ENCODE measurements around the gene PTPMT1. TPM values are rescaled to one million over a fixed set of nuclear protein-coding genes. Genes with fewer than 3 reads are reported as not detected.
"Not testable (repeated sequence)": the region's sequence is repeated elsewhere in the genome, so short reads cannot be mapped to it uniquely, and the experiment has no call there.

PTPMT1 gene
- total and polyA plus RNA-seq, 8 donors, result 35.0 to 75.2 (median 42.0) TPM

GRCh38 chr11:47560426-47560825 lies 5.0 kb upstream of the PTPMT1 start:
- Histone ChIP-seq H3K27me3 (no peaks in the 10 kb centered on the region), H3K27ac (no peak overlapping the region), H3K4me1 (peaks cover 5 to 18% of the 10 kb centered on the region in 2 donors), H3K9me3 (no peaks in the 10 kb centered on the region), H3K36me3 (no peaks in the 10 kb centered on the region), H3K4me3 (no peak overlapping the region)
- TF ChIP-seq CTCF (IDR thresholded peaks at IDR 0.05), result no peak
- DNase-seq (no peak), ATAC-seq (no peak)
- intact Hi-C loops (cut with DNase I), result loop anchor here in 1 of 2 donors (10.0 kb wide), 1 partner anchor 76 kb away; no protein-coding TSS in a partner anchor

GRCh38 chr11:47562393-47562792 lies 3.0 kb upstream of the PTPMT1 start:
- ATAC-seq, H3K36me3 ChIP-seq, H3K27me3 ChIP-seq, DNase-seq, H3K9me3 ChIP-seq, H3K4me3 ChIP-seq, H3K27ac ChIP-seq: not testable (repeated sequence)
- intact Hi-C loops (cut with DNase I), result loop anchor here in 1 of 2 donors (10.0 kb wide), 1 partner anchor 78 kb away; no protein-coding TSS in a partner anchor
- peaks cover 5 to 32% of the 10 kb centered on the region in 2 donors for H3K4me1 ChIP-seq

GRCh38 chr11:47564366-47564765 lies 1.0 kb upstream of the PTPMT1 start:
- not testable (repeated sequence) for H3K27ac ChIP-seq, ATAC-seq
- peak overlapping the region in 1 of 2 donors; percentile 90 for H3K4me3 ChIP-seq

GRCh38 chr11:47564933-47565339 lies 463 bp upstream of the PTPMT1 start:
- Histone ChIP-seq H3K27me3 (no peaks in the 10 kb centered on the region), H3K9me3 (no peaks in the 10 kb centered on the region), H3K36me3 (peaks cover 0 to 8% of the 10 kb centered on the region in 2 donors), H3K4me1 (peaks cover 5 to 32% of the 10 kb centered on the region in 2 donors), H3K27ac (peak overlapping the region; percentile 72 to 82), H3K4me3 (peak overlapping the region; percentile 90 to 96)
- DNase-seq (no peak), ATAC-seq (peak; percentile 21)
- TF ChIP-seq CTCF (IDR thresholded peaks at IDR 0.05), result no peak
- intact Hi-C loops (cut with DNase I), result loop anchor here in 1 of 2 donors (10.0 kb wide), 1 partner anchor 80 kb away; no protein-coding TSS in a partner anchor

More at GRCh38 chr11:47564366-47564765, 1.0 kb upstream of the PTPMT1 start:
- peaks cover 5 to 32% of the 10 kb centered on the region in 2 donors for H3K4me1 ChIP-seq
- not testable (repeated sequence) for H3K9me3 ChIP-seq, DNase-seq, H3K36me3 ChIP-seq, H3K27me3 ChIP-seq
- intact Hi-C loops (cut with DNase I), result loop anchor here in 1 of 2 donors (10.0 kb wide), 1 partner anchor 80 kb away; no protein-coding TSS in a partner anchor

GRCh38 chr11:47566149-47566698 lies 825 bp downstream of the PTPMT1 start:
- peaks cover 0 to 18% of the 10 kb centered on the region in 2 donors for H3K36me3 ChIP-seq
- no peaks in the 10 kb centered on the region for H3K9me3 ChIP-seq
- H3K27ac ChIP-seq, result peak overlapping the region; percentile 72 to 82
- H3K4me3 ChIP-seq, result peak overlapping the region; percentile 90 to 96
- ATAC-seq (peak; percentile 55), DNase-seq (no peak)
- TF ChIP-seq CTCF (IDR thresholded peaks at IDR 0.05), result no peak
- no peaks in the 10 kb centered on the region for H3K27me3 ChIP-seq
- intact Hi-C loops (cut with DNase I), result loop anchor here in 1 of 2 donors (10.0 kb wide), 1 partner anchor 81 kb away; no protein-coding TSS in a partner anchor
- peaks cover 5 to 25% of the 10 kb centered on the region in 2 donors for H3K4me1 ChIP-seq

GRCh38 chr11:47569646-47570045 lies 4.2 kb downstream of the PTPMT1 start:
- Histone ChIP-seq H3K27ac (no peak overlapping the region), H3K36me3 (peaks cover 0 to 52% of the 10 kb centered on the region in 2 donors), H3K27me3 (no peaks in the 10 kb centered on the region), H3K4me3 (no peak overlapping the region), H3K9me3 (no peaks in the 10 kb centered on the region), H3K4me1 (peaks cover 4 to 31% of the 10 kb centered on the region in 2 donors)
- ATAC-seq, result no peak
- intact Hi-C loops (cut with DNase I), result loop anchor here in 1 of 2 donors (10.0 kb wide), 1 partner anchor 85 kb away; no protein-coding TSS in a partner anchor
- no peak for DNase-seq
- TF ChIP-seq CTCF (IDR thresholded peaks at IDR 0.05), result no peak

Measured in left lung (tissue), 10 donors.